A549 treated with Hydrocortisone at 1 μM for 4 hours (cell line): Measurements from ENCODE around the gene COX10. TPM values are rescaled to one million over a fixed set of nuclear protein-coding genes. Genes with fewer than 3 reads are reported as not detected.

Experiments
- total RNA-seq: library from RNA; stranded (reverse); fragments of 200-300 nt; extraction: Qiagen RNA extraction; gene quantifications from 5 replicates; pipeline ENCODE4 v1.2.3, GENCODE V29; 2022

The COX10 gene
- total RNA-seq = 18.4 to 23.9 TPM (median 18.6 TPM) in 5 replicates

GRCh38 chr17:14069251-14070021 lies at the start of gene COX10:
TSS of gene COX10 (plus strand) at chr17:14069504. CDS start at chr17:14069606, 102 bp downstream.

DNA sequence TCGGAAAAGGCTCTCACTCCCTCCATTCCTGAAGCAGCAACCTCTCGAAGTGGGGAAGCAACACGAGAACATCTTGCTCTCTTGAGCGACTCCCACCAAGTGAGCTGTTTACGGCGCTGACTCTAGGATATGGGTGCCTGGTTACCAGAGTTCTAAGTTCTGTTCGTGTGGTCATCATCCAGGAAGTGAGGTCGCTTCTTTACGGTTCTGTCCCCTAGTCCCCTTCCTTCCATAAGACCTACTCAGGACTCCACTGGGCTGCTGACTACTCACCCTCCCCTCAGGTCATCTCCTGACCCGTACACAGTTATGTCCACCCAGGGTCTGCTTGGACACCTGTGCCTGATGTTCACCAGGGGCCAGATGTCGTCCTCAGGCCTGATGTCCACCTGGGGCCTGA lies 167.5 kb downstream of the COX10 start, which contains the start of gene CDRT15:
TSS of gene CDRT15 (minus strand) at position 101 of the 400 bp plus-strand sequence. CDS start at position 72, 29 bp downstream.

Other genes with a start within 250 kb of the COX10 start
- not detected in 5 replicates for gene CDRT15, start 167.4 kb downstream of the COX10 start, total RNA-seq
- 0.93 to 1.2 TPM (median 1.2 TPM) in 5 replicates for gene HS3ST3B1, start 231.6 kb downstream of the COX10 start, total RNA-seq